HG03060 (cell line): ENCODE data around the gene RTN4RL1.
"Not testable (repeated sequence)": the region's sequence is repeated elsewhere in the genome, so short reads cannot be mapped to it uniquely, and the experiment has no call there.

Experiments
- ATAC-seq: cut with Tn5 transposase; IDR thresholded peaks from one replicate; pipeline ENCODE4 v1.9.1; 2021; ENCODE audit warnings: low read depth, moderate number of reproducible peaks; ENCODE audit not compliant: unreplicated experiment

Gene RTN4RL1

DNA sequence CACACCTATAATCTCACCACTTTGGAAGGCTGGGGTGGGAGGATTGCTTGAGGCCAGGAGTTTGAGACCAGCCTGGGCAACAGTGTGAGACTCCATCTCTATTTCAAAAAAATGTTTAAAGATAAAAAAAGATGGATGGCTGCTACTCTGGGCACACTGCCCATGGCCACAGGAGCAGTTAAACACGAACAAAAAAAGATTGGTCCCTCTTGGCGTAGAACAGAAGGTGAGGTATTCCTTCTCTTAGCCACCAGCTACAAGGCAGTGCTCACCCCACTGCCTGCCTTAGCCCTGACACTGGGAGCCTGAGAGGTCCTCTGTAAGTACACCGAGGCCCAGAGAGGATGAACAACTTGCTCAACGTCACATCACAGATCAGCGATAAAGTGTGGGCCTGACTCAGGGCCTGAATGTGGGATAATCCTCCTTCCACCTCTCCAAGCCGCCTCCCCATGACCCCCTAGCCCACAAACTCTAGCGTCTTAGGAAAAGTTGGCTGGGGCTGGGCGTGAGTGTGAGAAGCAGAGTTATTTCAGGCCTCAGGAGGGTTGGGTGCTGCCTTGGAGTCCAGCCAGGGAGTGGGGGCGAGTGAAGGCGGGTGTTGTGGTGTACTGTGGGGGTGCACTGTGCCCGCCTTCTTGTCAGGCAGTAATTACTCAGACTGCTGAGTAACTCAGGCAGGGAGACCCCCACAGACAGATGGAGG lies 2.5 kb upstream of the RTN4RL1 start:
- ATAC-seq, result no peak

DNA sequence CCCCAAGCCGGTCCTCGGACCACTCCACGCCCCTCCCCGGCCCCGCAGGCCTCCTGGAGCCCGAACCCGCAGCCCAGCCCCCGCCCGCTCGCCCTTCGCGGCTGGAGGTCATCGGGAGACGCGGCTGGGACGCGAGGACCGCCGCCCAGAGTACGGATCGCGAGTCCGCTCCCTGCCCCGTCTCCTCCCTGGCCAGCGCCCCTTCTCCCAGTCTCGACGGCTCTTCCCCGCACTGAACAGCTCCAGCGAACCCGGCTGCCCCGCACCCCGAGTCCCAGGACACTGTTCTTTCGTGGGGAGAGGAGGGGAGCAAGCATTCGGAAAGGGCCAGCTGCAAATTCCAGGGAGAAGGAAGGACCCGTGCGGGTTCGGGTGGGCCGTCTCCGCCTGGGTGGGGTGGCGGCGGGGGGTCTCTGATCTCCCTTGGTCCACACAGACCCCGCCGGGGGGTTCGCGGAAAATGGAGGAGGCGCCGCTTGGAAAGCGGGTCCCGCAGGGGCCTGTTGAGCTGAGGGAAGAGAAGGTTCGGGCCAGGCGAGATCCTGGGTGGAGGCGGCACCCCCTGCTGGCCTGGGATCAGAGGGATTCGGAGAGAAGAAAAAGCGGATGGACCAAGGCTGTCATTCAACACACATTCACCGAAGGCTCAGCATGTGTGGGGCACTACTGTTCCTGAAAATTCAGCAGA lies 632 bp upstream of the RTN4RL1 start:
- no peak for ATAC-seq

DNA sequence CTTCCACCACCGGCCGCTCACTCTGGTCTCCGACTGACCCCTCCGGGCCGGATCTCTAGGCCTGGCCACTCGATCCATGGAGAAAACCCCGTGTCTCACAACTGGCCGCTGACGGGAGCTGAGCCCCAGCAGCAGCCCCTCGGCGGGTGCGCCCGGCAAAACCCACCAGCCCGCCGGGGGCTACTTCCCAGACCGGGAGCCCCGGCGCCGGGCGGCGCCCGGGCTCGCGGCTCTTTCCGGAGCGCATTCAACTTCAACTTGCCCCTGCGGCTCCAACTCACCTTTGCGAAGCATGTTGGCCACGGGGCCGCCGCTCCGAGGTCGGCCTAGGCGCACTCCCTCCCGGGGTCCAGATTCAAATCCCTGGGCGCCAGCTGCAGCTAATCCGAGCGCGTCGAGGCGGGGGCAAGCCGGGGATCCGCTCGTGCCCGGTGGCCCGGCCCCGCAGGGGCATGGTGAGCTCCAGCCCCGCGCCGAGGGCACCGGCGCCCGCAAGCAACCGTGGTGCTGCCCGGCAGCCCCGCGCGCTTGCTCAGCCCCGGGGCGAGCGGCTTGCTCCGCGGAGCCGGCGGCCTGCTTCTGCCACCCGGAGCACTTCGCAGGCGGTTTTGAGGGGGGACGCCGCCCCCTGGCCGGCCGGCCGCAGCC lies 438 bp downstream of the RTN4RL1 start:
- ATAC-seq, result no peak

DNA sequence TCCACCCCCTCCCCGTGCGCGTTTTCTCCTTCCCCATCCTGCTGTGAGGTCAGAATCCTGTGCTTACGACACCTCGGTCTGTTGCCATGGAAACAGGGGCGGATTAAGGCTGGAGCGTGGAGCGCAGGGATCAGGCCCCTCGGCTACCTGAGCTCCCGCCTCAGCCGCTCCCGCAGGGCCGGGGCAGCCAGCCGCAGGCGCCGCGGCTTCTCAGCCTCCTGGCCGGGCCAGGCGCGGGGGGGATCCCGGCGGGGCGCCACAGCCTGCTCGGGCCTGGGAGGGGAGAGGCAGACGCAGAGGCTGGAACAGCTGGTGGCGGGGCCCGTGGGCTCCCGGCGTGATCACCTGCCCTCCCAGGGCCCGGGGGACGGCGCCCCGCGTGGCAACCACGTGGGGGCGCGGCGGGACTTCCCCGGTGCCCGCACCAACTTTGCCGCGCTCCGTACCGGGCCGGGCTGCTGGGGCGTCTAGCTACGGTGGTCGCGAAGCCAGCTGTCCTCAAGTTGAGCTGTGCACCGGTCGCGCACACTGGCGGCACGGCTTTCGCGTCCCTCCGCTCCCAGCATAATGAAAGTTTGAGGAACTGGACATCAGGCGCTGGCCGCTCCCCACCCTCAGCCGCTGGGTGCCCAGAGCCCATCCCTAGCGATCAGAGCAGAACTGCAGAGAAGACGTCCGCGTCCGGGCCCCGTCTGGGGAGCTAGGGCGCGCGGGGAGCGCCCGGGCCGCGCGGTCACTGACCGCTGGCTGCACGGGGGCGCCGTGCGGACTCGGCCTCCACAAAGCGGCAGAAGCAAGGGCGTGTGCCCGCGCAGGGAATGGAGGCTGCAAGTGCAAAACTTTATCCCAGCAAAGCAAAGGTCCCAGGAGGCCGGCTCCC lies 1.2 kb downstream of the RTN4RL1 start:
- no peak for ATAC-seq

DNA sequence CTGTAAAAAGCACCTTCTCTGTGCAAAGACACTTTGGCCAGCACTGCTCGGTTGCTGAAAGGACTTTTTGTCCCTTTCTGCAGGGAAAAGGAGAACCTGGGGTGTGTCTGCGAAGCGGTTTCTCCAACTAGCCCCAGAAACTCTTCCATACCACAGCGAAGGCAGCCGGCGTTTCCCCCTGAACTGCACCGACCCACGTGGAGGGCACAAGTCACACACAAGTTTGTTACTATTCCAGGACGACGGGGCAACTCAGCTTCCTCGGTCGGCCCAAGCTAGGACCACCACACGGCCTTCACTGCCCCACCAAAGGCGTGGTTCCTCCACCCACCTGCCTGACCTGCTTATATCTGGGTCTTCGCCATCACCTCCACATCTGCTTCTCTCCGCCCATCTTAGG lies 1.9 kb downstream of the RTN4RL1 start:
- no peak for ATAC-seq

DNA sequence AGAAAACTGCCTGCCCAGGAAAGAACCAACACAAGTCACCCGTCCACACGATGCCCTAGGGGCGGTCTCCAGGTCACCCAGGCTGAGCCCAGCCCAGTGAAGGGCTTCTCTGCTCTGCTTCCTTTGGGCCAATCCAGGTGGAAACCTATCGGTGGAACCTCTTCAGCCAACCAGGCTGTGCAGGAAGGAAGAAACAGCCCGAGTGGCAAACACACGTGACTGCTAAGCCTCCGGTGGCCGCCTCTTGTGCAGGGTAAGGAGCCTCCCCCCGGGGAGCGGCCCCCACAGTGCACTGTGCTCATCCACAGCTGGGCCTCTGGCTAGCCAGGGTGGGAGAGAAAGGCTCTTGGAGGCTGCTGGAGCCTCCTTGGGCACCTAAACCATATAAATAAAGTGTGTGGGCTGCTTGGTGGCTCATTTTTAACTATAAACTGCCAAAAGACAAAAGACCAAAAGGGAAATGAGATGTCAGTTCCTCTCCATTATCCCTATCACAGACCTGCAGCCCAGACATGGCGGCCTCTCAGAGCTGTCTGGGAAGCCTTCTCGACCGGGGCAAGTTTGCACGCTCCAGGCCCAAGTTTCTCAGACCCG lies 2.4 kb downstream of the RTN4RL1 start:
- no peak for ATAC-seq

DNA sequence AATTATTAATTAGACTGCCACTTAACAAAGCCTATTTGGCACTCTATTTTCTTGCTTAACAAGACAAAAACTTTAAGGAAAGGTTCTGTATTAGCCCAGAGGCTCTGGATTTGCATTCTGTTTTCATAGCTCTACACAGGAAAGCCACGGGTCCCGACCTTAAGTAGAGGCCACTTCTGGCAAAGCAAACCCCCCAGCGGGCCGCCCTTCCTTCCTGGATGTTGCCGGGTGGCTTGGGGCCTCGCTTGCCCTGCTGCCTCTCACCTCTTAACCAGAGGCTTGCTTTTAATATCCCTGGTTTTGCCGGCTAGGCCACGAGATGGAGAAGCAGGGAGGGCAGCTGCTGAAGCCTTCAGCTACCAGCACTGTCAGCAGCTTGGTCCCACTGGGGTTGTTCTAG lies 4.4 kb downstream of the RTN4RL1 start:
- ATAC-seq, result no peak

DNA sequence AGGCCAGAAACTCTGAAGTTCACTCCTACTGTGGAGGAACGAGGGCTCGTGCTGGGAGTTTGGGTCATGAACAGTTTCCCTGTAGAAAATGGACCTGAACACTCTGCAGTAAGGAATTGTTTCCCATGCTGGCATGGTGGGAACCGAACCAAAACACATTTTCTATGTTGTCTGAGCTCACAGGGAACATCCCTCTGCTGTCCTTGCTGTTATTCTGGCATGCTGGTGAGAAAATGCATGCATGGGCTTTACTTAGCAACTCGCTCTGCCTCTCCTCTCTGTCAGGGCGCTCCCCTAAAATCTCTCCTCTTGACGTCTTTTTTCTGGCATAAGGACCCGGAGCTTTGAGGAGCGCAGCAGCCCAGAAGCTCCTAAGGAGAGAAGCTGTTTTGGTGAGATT lies 5.4 kb downstream of the RTN4RL1 start:
- no peak for ATAC-seq

DNA sequence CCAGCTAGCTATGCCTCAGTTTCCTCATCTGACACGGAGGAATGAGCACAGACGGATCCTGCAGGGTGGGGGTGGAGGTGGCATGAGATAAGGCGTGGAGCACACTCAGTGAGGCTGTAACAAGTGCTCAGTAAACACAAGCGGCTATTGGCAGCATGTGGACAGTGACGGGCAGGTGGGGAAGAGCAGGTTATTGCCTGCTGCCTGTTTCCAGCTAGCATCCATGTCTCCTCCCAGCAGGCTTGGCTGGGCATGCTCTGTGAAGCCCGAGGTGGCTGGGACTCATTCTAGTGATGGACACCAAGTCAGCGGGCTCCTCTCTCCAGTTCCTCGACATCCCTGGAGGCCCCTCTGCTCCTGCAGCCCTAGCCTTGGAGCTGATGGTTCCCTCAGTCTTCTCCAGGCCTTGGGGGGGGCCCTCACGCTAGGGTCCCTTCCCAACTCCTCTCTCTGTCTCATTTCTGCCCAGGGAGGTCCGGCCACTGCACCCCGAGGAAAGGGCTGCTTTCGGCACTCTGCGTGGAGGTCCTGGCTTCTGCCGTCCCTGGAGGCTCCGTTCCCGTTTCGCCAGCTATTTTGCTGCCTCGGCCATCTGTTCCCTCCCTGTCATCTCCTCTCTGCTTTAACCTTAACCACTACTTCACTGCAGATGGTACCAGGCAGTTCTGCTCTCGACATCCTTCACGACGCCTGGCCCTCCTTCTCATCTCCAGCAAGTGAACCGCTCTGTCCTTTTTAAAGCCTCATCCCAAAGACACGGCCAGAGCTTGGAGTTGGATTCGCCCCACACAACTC lies 6.2 kb downstream of the RTN4RL1 start:
- ATAC-seq, result no peak

DNA sequence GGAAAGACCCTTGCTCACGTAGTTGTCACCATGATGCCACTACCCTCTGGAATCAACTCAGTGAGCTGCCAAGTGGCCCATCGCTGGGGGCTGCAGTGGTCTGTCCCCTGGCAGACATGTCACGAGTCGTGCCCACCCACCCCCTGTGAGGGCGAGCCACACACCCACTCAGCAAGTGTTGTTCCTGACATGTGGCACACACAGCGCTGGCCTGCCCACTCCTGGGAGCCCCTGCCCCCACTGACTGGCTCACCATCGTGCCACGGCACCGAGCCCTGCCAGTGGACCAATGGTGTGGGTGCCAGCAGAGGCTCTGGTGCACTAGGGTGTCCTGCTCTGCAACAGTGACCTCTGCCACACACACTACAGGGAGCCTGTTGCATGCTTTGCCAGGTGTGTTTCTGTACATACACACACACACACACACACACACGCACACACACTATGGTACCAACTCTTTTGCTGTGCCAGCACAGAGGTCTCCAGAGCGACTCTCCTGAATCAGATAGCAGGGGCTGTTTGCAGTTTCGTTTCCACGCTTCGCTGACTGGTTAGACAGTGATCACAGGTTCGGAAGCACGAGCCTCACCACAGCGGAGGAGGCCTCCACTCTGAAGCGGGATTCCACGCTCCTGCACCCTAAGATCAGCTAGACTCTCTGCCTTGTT lies 7.7 kb downstream of the RTN4RL1 start:
- ATAC-seq, result no peak

DNA sequence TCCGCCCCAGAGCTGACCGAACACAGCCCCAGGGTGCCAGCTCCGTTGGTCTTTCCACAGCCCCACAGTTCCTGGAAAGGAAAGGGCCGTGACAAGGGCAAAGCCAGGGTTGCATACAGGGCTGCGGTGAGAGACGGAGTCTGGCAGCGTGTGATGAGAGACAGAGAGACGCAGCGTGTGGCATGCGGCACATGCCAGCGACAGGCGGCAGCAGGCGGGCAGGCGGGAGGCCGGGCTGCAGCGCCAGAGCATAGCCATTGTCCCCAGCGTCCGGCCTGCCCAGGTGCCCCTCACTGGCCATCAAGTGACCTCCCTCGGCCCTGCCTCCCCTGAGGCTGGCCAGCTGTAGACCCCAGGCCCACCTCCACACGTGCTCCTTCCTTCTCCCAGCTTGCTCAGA lies 8.6 kb downstream of the RTN4RL1 start:
- ATAC-seq, result no peak

DNA sequence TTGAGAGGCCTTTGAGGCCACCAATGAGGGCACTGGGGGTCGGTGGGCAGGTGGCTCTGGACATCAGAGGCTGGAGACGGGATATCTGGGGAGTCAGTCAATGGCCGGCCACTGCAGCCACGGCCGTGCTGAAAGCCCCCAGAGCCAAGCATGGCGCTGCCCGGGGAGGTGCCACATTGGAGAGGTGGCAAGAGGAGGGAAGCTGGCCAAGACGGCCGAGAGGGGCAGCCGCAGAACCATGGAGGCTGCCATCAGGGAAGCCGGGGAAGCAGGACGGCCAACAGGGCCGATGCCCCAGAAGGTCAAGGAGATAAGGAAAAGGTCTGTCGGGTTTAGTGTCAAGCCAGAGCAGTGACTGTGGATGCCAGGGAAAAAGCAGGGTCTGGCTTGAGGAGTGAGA lies 9.8 kb downstream of the RTN4RL1 start:
- ATAC-seq, result no peak

DNA sequence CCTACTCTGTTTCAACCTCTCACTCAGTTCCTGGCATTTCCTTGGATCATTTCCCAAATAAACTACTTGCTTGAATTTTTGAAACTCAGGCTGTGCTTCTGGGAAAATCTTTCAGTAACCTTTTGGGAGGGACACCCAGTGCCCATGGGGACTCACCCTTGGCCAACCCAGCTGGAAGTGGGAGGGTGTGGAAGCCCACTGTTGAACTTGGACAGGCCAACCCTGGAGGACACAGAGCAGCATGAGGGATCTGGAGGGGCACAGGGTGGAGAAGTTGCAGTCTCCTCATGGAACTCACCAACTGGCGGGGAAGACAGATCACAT lies 11.2 kb downstream of the RTN4RL1 start:
- no peak for ATAC-seq

DNA sequence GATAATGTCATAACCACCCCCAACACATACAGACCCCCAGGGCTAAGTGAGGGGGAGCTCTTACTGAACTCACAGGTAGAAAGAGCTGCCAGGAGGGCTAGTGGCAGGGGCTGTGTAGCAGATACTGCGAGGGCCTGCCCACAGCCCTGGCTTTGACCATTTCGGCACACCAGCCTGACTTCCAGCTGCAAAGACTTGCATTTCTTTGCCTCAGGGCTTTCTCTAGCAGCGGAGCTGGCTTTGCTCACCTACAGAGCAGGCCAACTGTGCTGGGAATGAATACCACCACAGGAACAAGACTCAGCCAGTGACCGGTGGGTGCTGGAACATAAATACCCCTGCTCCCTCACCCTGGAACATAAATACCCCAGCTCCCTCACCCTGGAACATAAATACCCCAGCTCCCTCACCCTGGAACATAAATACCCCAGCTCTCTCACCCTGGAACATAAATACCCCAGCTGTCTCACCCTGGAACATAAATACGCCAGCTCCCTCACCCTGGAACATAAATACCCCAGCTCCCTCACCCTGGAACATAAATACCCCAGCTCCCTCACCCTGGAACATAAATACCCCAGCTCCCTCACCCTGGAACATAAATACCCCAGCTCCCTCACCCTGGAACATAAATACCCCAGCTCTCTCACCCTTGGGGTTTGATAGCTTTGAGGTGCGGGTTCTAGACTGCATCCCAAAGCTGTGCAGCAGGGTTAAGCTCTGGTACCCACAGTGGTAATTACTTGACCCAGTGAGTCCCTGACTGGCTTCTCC lies 11.7 kb downstream of the RTN4RL1 start:
- not testable (repeated sequence) for ATAC-seq

DNA sequence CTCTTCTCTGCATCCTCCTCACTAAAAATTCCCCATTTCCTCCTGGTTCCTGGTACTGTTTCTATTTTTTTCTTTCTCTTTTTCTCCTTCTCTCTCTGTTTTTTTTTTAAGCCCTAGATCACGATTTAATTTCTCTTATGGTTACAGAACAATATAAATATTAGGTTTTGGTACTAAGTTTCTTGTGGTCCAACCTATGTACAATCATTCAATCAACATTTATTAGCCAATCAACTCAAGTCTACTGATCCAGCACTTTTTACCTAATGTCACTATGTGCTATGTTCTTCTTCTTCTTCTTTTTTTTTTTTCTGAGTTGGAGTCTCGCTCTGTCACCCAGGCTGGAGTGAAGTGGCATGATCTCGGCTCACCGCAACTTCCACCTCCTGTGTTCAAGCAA lies 12.6 kb downstream of the RTN4RL1 start:
- ATAC-seq, result no peak

DNA sequence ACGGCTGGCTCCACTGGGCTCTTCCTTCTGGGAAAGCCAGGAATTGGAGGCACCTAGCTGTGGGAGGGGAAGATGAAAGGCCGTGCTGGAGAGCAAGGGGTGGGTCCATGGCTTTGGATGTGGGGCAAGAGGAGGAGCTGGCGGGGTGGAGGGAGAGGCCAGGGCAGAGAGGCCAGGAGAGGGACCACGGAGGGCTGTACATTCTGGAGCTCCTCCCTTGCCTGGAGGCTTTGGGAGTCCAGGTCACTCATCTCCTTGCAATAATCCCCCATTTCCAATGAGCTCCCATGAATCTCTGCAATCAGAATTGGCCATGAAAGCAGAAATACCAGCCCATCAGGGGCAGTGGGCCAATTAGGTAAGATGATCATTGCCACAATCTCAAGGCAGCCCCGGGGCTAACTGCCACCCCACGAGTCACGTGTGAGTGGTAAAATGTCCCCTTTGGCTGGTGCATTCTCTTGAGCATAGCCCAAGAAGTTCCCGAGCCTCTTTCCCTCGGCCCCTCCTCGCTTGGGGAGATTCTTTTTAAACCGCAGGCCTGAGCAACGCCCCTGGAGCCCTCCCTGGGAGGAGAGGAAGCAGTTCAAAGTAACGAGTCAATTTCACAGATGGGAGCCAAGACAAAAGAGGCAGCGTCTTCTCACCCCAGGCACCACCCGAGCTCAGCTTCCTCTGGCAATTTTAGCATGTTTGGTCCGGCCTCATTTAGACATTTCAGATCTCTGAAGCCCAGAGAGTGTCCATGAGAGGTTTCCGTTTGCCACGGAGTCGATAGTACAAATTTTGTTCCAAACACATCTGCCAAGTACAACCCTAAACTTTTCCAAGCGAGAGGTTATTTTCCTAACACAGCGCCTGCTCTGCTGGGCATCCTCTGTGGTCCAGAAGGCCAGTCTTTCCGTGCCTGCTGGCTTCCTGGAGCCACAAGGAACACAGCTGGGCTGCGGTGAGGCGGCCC lies 13.4 kb downstream of the RTN4RL1 start:
- ATAC-seq, result no peak

DNA sequence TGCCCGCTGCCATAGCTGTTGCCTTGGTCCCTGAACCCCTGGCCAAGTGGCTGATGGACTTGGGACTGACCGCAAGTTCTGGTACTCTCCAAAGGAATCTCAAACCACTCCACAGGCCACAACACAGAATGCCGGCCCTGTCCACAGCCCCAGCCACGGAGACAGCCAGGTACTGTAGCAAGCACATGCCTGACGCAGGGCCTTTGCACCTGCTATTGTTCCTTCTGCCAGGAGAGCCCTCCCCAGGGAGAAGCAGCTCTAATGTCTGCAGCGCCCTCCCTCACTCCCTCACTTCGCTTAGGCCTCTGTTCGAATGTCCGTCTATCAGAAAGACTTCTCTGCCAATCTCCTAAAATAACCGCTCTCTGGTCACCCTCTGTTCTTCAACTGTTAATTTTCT lies 15.4 kb downstream of the RTN4RL1 start:
- ATAC-seq, result no peak
